GM21447 (cell line): ENCODE measurements around the gene SAP130.
"Not testable (repeated sequence)": the region's sequence is repeated elsewhere in the genome, so short reads cannot be mapped to it uniquely, and the experiment has no call there.

ENCODE experiments used
- ATAC-seq: cut with Tn5 transposase; IDR thresholded peaks from one replicate; pipeline ENCODE4 v1.9.1; 2021; ENCODE audit not compliant: unreplicated experiment

Gene SAP130

GRCh38 chr2:127953849-127954248 is 74.0 kb downstream of the SAP130 start:
- ATAC-seq = no peak

- no peak for ATAC-seq
These were observed 74.6 kb downstream of the SAP130 start for GRCh38 chr2:127953128-127953718.

- ATAC-seq = no peak
These were observed 76.8 kb downstream of the SAP130 start for GRCh38 chr2:127951026-127951425.

GRCh38 chr2:127950264-127950663 is 77.6 kb downstream of the SAP130 start:
- ATAC-seq = no peak

- no peak for ATAC-seq
These were observed 82.6 kb downstream of the SAP130 start for GRCh38 chr2:127945281-127945680.

- no peak for ATAC-seq
These were observed 84.7 kb downstream of the SAP130 start for GRCh38 chr2:127943186-127943585.

- ATAC-seq = no peak
These were observed 85.9 kb downstream of the SAP130 start for GRCh38 chr2:127942002-127942401.

- no peak for ATAC-seq
These were observed 86.4 kb downstream of the SAP130 start for GRCh38 chr2:127941461-127941860.

GRCh38 chr2:127940641-127941040 is 87.2 kb downstream of the SAP130 start:
- no peak for ATAC-seq

GRCh38 chr2:127935337-127935736 is 92.5 kb downstream of the SAP130 start:
- ATAC-seq = no peak

GRCh38 chr2:127932199-127932876 is 95.5 kb downstream of the SAP130 start:
- no peak for ATAC-seq

GRCh38 chr2:127929449-127929848 is 98.4 kb downstream of the SAP130 start:
- no peak for ATAC-seq

- no peak for ATAC-seq
These were observed 100.5 kb downstream of the SAP130 start for GRCh38 chr2:127927384-127927783.

- ATAC-seq = no peak
These were observed 109.9 kb downstream of the SAP130 start for GRCh38 chr2:127917916-127918315.

GRCh38 chr2:127913808-127914457 is 113.9 kb downstream of the SAP130 start:
- ATAC-seq = no peak

- no peak for ATAC-seq
These were observed 116.1 kb downstream of the SAP130 start for GRCh38 chr2:127911737-127912136.

GRCh38 chr2:127910415-127910814 is 117.4 kb downstream of the SAP130 start:
- no peak for ATAC-seq

- no peak for ATAC-seq
These were observed 118.8 kb downstream of the SAP130 start for GRCh38 chr2:127909019-127909418.

- not testable (repeated sequence) for ATAC-seq
These were observed 120.0 kb downstream of the SAP130 start for GRCh38 chr2:127907733-127908400.

GRCh38 chr2:127906206-127906926 is 121.5 kb downstream of the SAP130 start:
- no peak for ATAC-seq
